T-helper 17 cell (primary cell): ENCODE measurements around the gene FAM217B. TPM values are rescaled to one million over a fixed set of nuclear protein-coding genes. Genes with fewer than 3 reads are reported as not detected.

Experiments used
- ATAC-seq: fragments of 150-1000 bp; cut with Tn5 transposase; 2 replicates; pipeline ENCODE4 v1.10.0; 2021; ENCODE audit warnings: mild to moderate bottlenecking, moderate library complexity
- DNase-seq, 3 donors: peaks; one replicate each; pipeline versions ENCODE4 v3.0.0 to v3.0.0-alpha.2; 2020 to 2021
- H3K9me3 ChIP-seq: one replicate; pipeline ENCODE4 v1.7.0; 2013; ENCODE audit warnings: low read length, mild to moderate bottlenecking; ENCODE audit not compliant: control insufficient read depth, poor library complexity, severe bottlenecking
- H3K27ac Mint-ChIP-seq: one replicate; pipeline ENCODE4 v1.8.0; 2022; ENCODE audit warnings: mild to moderate bottlenecking, moderate library complexity, mixed read lengths
- H3K27me3 Mint-ChIP-seq: one replicate; pipeline ENCODE4 v1.8.0; 2022; ENCODE audit warnings: mixed read lengths
- H3K36me3 Mint-ChIP-seq: one replicate; pipeline ENCODE4 v1.8.0; 2022; ENCODE audit warnings: low read depth, mixed read lengths
- H3K4me1 Mint-ChIP-seq: one replicate; pipeline ENCODE4 v1.8.0; 2022; ENCODE audit warnings: mild to moderate bottlenecking, mixed read lengths
- H3K4me3 Mint-ChIP-seq: one replicate; pipeline ENCODE4 v1.8.0; 2022; ENCODE audit warnings: mild to moderate bottlenecking, moderate library complexity, mixed read lengths
- total RNA-seq, 4 donors: library from RNA in 2 of 4; stranded (reverse) in 2 of 4; gene quantifications; one replicate each; pipeline ENCODE4 v1.2.3 and lab custom pipeline; 2022 to 2026

FAM217B gene, protein sequence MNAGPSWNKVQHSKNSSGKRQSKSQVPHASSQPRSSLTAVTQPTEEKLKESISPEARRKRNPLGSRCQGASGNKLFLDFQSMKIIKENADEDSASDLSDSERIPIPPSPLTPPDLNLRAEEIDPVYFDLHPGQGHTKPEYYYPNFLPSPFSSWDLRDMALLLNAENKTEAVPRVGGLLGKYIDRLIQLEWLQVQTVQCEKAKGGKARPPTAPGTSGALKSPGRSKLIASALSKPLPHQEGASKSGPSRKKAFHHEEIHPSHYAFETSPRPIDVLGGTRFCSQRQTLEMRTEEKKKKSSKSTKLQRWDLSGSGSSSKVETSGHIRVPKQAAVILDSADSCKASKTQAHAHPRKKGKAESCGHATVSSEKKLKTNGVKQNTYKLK
- total RNA-seq (10 to 100 TPM; 16.8 to 21.4 TPM), total RNA-seq (lab: John Stamatoyannopoulos, UW) (18.3 to 25.6 reads per million in 2 donors)

DNA sequence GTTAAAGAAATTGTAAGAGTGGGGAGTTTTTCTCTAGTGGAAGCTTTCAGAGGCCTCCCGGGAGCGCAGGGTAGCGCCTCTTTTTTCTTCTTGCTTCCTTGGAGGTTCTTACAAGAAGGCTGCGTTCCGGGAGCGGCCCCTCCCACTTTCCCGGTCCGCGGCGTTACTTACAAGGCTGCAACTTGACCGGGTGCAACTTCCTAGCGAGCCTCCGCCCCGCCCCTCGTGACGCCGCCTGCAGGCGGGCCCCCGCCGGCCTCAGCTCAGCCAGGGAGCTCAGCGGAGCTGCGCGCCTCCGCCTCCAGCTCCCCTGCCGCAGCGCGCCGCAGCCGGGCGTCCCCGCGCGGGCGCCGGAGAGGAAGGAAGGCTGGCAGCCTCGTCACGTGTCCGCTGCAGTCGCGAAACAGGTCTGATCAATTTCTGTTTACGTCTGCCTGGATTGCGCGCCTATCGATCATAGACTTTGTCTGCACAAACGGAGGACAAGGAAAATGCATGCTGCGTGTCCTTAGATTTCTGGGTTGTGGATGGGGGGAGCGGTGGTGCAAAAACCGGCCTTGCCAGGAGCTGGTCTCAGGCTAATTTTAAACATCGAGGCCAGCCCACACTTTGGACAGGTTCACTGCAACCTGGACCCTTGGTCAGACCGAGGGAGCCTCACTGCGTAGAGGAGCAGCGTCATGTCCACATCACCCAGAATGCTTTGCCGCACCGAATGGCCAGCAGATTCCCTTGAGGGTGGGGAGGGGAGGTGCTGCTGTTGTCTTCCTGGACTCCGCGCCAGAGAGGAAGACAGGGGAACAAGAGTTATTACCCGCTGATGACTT lies at the start of gene FAM217B, which contains the start of gene PPP1R3D:
TSS of gene FAM217B (plus strand) at position 261 of the 827 bp plus-strand sequence. CDS start 3,555 bp downstream, outside the sequence.
TSS of gene PPP1R3D (minus strand) at position 177 of the 827 bp plus-strand sequence. CDS start 374 bp downstream, outside the sequence.
- peaks cover 31% of the 10 kb centered on the region for H3K4me1 Mint-ChIP-seq
- no peaks in the 10 kb centered on the region for H3K9me3 ChIP-seq

GRCh38 chr20:59891581-59891980 lies 48.6 kb upstream of the FAM217B start:
- Mint-ChIP-seq H3K4me3 (no peak overlapping the region), H3K27me3 (no peaks in the 10 kb centered on the region), H3K36me3 (peaks cover 9% of the 10 kb centered on the region), H3K4me1 (peaks cover 3% of the 10 kb centered on the region), H3K27ac (no peak overlapping the region)
- DNase-seq (no peak), ATAC-seq (no peak)
- H3K9me3 ChIP-seq, result no peaks in the 10 kb centered on the region

More for the DNA sequence above, at the start of gene FAM217B, which contains the start of gene PPP1R3D:
- H3K27me3 Mint-ChIP-seq, result no peaks in the 10 kb centered on the region
- peak within 1 kb of the TSS; percentile 97 for H3K27ac Mint-ChIP-seq
- H3K4me3 Mint-ChIP-seq, result peak within 1 kb of the TSS; percentile 96
- peak; percentile 84 to 86 (median 85) for DNase-seq
- ATAC-seq, result peak; percentile 98
- no peaks in the 10 kb centered on the region for H3K36me3 Mint-ChIP-seq

GRCh38 chr20:59895908-59896307 lies 44.3 kb upstream of the FAM217B start:
- Mint-ChIP-seq H3K4me1 (peaks cover 3% of the 10 kb centered on the region), H3K27ac (no peak overlapping the region), H3K4me3 (no peak overlapping the region), H3K27me3 (no peaks in the 10 kb centered on the region), H3K36me3 (peaks cover 9% of the 10 kb centered on the region)
- DNase-seq, result no peak
- H3K9me3 ChIP-seq, result no peaks in the 10 kb centered on the region
- no peak for ATAC-seq

- H3K36me3 Mint-ChIP-seq, result peaks cover 8% of the 10 kb centered on the region
- no peak for DNase-seq
- no peak for ATAC-seq
- peaks cover 5% of the 10 kb centered on the region for H3K27me3 Mint-ChIP-seq
- no peaks in the 10 kb centered on the region for H3K9me3 ChIP-seq
- peaks cover 2% of the 10 kb centered on the region for H3K4me1 Mint-ChIP-seq
- no peak overlapping the region for H3K27ac Mint-ChIP-seq
- H3K4me3 Mint-ChIP-seq, result no peak overlapping the region
Observed at GRCh38 chr20:59902470-59902869, 37.7 kb upstream of the FAM217B start.

DNA sequence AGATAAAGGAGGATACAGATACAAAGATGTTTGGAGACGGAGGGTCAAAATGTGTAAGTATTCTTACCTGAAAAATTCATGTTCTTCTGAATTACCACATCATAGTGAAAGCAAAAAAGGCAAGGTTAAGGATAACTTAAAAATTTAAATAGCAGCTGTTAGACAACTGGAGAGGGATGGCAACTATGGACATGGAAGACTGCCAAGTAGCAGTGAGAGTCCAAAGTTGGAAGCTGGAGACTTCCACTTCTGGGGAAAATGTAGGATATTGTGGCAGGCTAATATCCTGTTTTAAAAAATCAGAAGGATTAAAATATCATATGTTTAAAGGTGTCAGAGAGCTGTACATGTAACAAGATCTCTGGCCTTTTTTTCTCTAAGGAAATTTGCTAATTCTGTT lies 36.6 kb upstream of the FAM217B start:
- Mint-ChIP-seq H3K4me3 (no peak overlapping the region), H3K36me3 (peaks cover 8% of the 10 kb centered on the region), H3K27me3 (peaks cover 5% of the 10 kb centered on the region), H3K4me1 (peaks cover 2% of the 10 kb centered on the region), H3K27ac (peak overlapping the region; percentile 47)
- ATAC-seq (no peak), DNase-seq (no peak)
- H3K9me3 ChIP-seq, result no peaks in the 10 kb centered on the region

DNA sequence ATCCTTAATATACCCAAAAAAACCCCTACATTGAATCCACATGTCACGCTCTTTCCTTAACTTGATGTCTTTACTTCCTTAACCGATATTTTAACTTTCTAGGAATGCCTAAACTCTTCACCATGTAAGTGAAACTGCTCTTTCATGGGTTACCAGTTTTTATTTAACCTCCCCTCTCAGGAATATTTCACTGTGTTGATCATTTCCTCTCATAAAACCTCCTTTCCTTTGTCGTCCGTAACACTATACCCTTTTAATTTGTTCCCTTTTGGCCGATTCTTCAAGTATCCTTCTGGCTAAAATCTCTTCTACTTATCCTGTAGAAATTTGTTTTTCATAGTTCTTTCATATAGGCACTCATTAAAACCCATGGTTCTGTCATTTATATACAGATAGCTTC lies 31.3 kb upstream of the FAM217B start:
- Mint-ChIP-seq H3K27ac (no peak overlapping the region), H3K27me3 (no peaks in the 10 kb centered on the region), H3K4me1 (no peaks in the 10 kb centered on the region), H3K36me3 (peaks cover 2% of the 10 kb centered on the region), H3K4me3 (no peak overlapping the region)
- no peaks in the 10 kb centered on the region for H3K9me3 ChIP-seq
- DNase-seq, result no peak
- no peak for ATAC-seq

- ATAC-seq (no peak), DNase-seq (no peak)
- no peak overlapping the region for H3K4me3 Mint-ChIP-seq
- H3K36me3 Mint-ChIP-seq, result peaks cover 2% of the 10 kb centered on the region
- no peaks in the 10 kb centered on the region for H3K4me1 Mint-ChIP-seq
- no peaks in the 10 kb centered on the region for H3K27me3 Mint-ChIP-seq
- H3K27ac Mint-ChIP-seq, result no peak overlapping the region
- H3K9me3 ChIP-seq, result no peaks in the 10 kb centered on the region
Observed at GRCh38 chr20:59911041-59911440, 29.1 kb upstream of the FAM217B start.

DNA sequence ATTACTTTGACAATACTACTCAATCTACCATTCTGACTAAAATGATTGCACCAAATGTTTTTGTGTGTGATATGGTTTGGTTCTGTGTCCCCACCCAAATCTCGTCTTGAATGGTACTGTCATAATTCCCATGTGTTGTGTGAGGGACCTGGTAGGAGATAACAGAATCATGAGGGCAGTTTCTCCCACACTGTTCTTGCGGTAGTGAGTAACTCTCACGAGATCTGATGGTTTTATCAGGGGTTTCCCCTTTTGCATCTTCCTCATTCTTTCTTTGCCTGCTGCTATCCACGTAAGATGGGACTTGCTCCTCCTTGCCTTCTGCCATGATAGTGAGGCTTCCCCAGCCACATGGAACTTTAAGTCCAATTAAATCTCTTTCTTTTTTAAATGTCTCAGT lies 27.6 kb upstream of the FAM217B start:
- no peak overlapping the region for H3K4me3 Mint-ChIP-seq
- no peaks in the 10 kb centered on the region for H3K4me1 Mint-ChIP-seq
- no peaks in the 10 kb centered on the region for H3K36me3 Mint-ChIP-seq
- no peak for ATAC-seq
- DNase-seq, result no peak
- no peak overlapping the region for H3K27ac Mint-ChIP-seq
- H3K27me3 Mint-ChIP-seq, result no peaks in the 10 kb centered on the region
- no peaks in the 10 kb centered on the region for H3K9me3 ChIP-seq

DNA sequence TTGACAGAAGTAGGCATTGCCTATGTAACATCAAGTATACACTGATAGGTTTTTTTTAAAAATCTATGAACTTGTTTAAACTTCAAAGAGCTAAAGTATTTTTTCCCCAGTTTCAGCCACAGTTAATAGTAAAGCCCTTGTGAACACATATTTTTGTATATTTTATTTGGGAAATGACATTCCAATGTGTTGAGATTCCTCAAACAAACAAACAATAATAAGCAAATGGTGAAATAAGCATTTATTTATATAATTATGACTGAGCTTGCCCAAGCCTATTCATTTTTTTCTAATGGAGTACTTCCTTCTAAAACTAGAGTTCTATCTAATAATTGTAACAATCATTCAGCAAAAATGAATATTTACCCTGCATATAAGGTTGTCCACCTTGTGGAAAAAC lies 19.2 kb upstream of the FAM217B start:
- H3K9me3 ChIP-seq, result no peaks in the 10 kb centered on the region
- DNase-seq, result no peak
- Mint-ChIP-seq H3K27me3 (peaks cover 5% of the 10 kb centered on the region), H3K27ac (no peak overlapping the region), H3K36me3 (no peaks in the 10 kb centered on the region), H3K4me3 (no peak overlapping the region), H3K4me1 (no peaks in the 10 kb centered on the region)
- no peak for ATAC-seq

- H3K4me3 Mint-ChIP-seq, result no peak overlapping the region
- H3K4me1 Mint-ChIP-seq, result no peaks in the 10 kb centered on the region
- H3K27me3 Mint-ChIP-seq, result peaks cover 5% of the 10 kb centered on the region
- DNase-seq, result no peak
- H3K36me3 Mint-ChIP-seq, result no peaks in the 10 kb centered on the region
- ATAC-seq, result no peak
- H3K9me3 ChIP-seq, result no peaks in the 10 kb centered on the region
- H3K27ac Mint-ChIP-seq, result no peak overlapping the region
Observed at GRCh38 chr20:59923514-59923913, 16.7 kb upstream of the FAM217B start.

DNA sequence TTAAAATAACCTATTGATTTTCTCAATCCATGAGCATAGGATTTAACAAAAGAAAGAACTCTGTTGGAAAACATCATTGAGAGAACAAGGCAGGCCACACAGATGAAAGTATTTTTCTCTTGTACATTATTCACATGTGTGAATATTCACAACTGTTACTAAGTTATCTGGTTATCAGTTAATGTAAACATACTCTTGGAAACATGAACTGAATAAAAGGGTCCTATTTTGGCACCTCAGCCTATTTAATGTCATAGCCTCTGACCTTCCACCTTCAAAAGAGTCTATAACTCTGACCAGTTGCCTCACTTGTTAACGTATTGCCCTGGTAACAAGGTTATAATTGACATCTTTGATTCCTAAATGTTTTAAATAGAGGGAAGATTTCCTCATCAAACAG lies 14.8 kb upstream of the FAM217B start:
- no peaks in the 10 kb centered on the region for H3K4me1 Mint-ChIP-seq

DNA sequence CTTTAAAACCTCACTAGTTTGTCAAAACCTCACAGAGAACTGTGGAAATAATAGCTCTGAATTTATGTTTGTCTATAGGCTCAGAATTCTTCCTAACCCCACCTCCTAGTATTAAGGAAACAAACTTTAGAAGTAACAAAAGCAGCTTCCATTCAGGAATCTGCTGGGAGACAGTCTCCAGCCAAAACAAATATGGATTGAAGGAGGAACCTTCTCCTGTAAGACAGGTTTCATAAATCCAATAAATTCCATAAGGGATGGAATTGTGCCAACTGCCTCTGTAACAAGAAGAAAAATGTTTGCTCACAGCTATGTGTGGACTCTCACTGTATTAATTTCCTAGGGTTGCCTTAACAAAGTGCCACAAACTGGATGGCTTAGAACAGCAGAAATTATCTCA lies 14.3 kb upstream of the FAM217B start:
- no peak overlapping the region for H3K27ac Mint-ChIP-seq
- H3K4me3 Mint-ChIP-seq, result no peak overlapping the region
- H3K4me1 Mint-ChIP-seq, result no peaks in the 10 kb centered on the region
- H3K27me3 Mint-ChIP-seq, result peaks cover 5% of the 10 kb centered on the region
- no peak for ATAC-seq
- H3K9me3 ChIP-seq, result no peaks in the 10 kb centered on the region
- DNase-seq, result no peak
- no peaks in the 10 kb centered on the region for H3K36me3 Mint-ChIP-seq

More for the DNA sequence above, 14.8 kb upstream of the FAM217B start:
- no peaks in the 10 kb centered on the region for H3K9me3 ChIP-seq
- Mint-ChIP-seq H3K4me3 (no peak overlapping the region), H3K27me3 (peaks cover 5% of the 10 kb centered on the region), H3K36me3 (no peaks in the 10 kb centered on the region), H3K27ac (no peak overlapping the region)
- ATAC-seq (no peak), DNase-seq (no peak)

DNA sequence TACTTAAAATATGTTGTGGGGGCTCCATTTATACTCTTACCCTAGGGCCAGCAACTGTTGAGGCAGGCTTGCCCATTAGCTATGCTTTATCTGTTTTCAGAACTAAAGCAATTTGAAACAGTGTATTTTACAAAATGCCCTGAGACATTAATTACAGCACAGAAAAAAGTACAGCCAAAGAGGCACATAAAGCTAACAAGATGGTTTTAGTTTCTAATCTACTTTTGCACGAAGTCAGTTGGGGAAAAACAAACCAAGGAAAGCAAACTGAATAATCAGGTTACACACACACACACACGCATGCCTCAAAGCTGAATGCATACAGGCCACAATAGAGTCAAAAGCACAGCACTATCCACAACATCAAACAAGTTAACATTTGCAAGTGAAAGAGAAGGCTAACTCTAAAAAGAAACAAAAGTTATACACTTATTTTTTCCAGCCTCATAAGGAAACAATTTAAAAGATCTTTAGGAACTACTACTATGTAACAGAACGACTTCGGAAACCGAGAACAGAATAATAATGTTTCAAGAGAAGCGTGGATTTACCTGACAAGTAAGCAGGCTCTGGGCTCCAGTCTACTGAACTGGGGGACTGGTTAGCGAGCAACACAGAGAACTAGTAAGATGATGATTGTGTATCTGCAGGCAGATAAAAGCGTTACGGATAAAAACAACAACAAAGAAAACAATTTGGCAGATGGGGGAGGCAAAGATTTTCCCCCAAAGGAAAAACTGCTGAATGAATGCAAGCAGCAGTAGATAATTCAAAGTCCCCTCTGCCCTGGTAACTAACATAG lies 8.5 kb upstream of the FAM217B start:
- H3K27me3 Mint-ChIP-seq, result no peaks in the 10 kb centered on the region
- no peaks in the 10 kb centered on the region for H3K36me3 Mint-ChIP-seq
- H3K4me3 Mint-ChIP-seq, result peak overlapping the region; percentile 77
- H3K9me3 ChIP-seq, result no peaks in the 10 kb centered on the region
- H3K27ac Mint-ChIP-seq, result no peak overlapping the region
- peaks cover 6% of the 10 kb centered on the region for H3K4me1 Mint-ChIP-seq
- DNase-seq (no peak), ATAC-seq (no peak)
